ENCODE data around the gene SLC27A1.
A peak's percentile ranks its signal among the peaks of the same experiment; 100 is the strongest.
"Not testable (repeated sequence)": the region's sequence is repeated elsewhere in the genome, so short reads cannot be mapped to it uniquely, and the experiment has no call there.

Gene SLC27A1

DNA sequence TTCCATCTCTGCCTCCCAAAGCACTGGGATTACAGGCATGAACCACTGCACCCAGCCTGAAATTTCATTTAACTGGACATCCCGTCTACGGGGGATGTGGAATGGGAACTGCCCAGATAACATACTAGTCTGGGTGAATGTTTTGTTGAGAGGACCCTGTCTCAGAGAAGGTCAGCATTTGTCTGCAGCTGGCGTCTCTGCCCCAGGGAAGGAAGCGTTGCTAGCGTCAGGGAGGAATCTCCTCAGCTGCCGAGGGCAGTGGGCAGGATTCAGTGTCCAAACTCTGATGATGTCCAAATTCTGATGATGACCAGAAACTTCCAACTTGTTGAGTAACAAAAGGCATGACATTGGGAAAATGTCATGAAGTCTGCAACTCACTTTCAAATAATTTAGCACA, 12.7 kb upstream of the SLC27A1 start:
- DNase-seq (ENCODE audit: low read depth), result no peak

- no peak for DNase-seq (ENCODE audit: low read depth)
Measured at GRCh38 chr19:17458970-17459369, 11.4 kb upstream of the SLC27A1 start.

GRCh38 chr19:17460372-17461230, 9.7 kb upstream of the SLC27A1 start, which contains the start of gene NXNL1:
NXNL1 (minus strand) TSS chr19:17460926; CDS start chr19:17460869, 57 bp downstream.
- DNase-seq (ENCODE audit: low read depth), result no peak

GRCh38 chr19:17466487-17466850, 3.9 kb upstream of the SLC27A1 start:
- DNase-seq (ENCODE audit: low read depth), result no peak

GRCh38 chr19:17467471-17468301, 2.6 kb upstream of the SLC27A1 start:
- DNase-seq (ENCODE audit: low read depth), result no peak

GRCh38 chr19:17468302-17469091, 1.8 kb upstream of the SLC27A1 start:
- no peak for DNase-seq (ENCODE audit: low read depth)

GRCh38 chr19:17469092-17469480, 1.2 kb upstream of the SLC27A1 start:
- no peak for DNase-seq (ENCODE audit: low read depth)

GRCh38 chr19:17469481-17470067, 750 bp upstream of the SLC27A1 start:
- peak; percentile 92 for DNase-seq (ENCODE audit: low read depth)

DNA sequence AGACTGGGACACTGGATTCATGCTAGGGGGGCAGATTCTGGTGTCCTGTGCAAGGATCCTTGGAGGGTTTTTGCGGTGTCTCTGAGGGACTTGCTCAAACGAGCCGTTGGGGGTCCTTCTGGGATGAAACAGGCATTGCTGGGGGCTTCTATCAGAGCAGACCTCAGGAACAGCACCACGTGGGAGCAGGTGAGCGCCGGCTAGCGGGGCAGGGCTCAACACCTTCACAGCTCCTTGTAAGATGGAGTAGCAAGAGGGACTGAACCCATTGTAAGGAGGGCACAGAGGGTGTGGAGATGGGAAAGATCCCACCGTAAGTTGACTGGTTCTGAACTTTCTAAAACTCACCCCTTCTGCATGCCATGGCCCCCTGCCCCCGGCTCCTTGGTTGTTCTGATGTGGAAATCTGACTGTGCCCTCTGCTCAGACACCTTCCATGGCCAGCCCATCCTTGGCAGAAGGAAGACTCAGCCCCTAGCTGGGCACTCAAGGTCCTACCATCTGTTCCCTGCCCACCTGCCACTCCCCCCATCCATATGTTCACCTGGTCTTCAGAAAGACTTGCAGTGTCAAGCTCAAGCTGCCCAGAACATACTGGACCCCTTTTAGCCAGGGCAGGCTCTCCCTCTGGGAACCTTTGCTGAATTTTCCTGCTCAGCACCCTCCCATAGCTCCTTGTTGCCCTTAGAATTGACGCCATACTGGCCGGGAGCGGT, 1.2 kb downstream of the SLC27A1 start:
- DNase-seq (ENCODE audit: low read depth), result no peak

DNA sequence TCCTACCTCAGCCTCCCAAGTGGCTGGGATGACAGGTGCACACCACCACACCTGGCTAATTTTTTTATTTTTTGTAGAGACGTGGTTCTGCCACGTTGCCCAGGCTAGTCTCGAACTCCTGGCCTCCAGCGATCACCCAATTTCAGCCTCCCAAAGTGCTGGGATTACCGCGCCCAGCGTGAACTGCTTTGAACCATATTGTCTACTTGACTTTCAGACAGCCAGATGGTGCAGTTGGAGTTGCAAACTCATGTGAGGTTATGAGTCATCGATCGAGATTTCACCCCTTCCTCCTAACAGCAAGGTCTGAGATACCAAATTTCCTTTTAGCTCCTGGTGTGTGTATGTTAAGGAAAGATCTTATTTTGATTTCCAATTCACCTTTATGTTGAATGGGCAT, 2.7 kb downstream of the SLC27A1 start:
- no peak for DNase-seq (ENCODE audit: low read depth)

GRCh38 chr19:17475011-17475540, 4.8 kb downstream of the SLC27A1 start:
- not testable (repeated sequence) for DNase-seq (ENCODE audit: low read depth)

DNA sequence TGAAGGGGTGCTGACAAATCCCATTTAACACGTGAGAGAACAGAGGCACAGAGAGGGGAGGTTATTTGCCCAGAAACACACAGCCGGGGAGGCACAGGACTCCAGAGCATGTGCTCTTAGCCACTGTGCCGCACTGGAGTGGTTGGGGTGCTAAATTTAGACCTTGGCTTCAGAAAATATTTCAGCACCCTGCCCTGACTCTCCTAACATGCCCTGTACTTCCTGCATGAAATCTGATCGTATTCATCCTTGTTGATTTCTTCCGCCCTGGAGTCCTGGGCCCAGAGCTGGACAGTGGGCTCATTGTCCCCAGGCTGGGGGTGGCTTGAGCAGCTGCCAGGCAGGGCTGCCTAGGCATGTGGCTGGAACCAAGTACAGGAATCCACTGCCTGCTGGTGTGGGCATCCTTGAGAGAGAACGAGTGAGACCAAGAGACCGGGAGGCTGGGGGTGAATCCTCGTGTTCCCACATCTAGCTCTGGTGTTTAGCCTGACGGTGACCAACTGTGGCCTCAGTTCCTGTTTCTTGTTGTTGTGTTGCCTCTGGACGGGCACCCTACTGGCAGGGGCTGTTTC, 5.3 kb downstream of the SLC27A1 start:
- DNase-seq (ENCODE audit: low read depth), result no peak

GRCh38 chr19:17479325-17479791, 9.0 kb downstream of the SLC27A1 start:
- DNase-seq (ENCODE audit: low read depth), result no peak

DNA sequence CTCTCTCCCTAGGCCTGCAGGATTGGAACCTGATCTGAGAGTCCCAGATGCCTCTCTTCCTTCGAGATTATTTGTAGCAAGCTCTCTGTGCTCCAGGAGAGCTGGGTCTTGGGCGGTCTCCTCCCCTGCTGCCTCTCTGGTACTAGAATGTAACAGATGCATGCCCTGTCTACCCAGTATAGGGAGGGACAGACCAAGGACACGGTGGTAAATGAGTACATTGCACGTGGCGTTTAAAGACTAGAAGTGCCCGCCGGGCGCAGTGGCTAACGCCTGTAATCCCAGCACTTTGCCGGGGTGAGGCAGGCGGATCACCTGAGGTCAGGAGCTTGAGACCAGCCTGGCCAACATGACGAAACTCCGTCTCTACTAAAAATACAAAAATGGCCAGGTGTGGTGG, 11.7 kb downstream of the SLC27A1 start:
- DNase-seq (ENCODE audit: low read depth), result no peak

DNA sequence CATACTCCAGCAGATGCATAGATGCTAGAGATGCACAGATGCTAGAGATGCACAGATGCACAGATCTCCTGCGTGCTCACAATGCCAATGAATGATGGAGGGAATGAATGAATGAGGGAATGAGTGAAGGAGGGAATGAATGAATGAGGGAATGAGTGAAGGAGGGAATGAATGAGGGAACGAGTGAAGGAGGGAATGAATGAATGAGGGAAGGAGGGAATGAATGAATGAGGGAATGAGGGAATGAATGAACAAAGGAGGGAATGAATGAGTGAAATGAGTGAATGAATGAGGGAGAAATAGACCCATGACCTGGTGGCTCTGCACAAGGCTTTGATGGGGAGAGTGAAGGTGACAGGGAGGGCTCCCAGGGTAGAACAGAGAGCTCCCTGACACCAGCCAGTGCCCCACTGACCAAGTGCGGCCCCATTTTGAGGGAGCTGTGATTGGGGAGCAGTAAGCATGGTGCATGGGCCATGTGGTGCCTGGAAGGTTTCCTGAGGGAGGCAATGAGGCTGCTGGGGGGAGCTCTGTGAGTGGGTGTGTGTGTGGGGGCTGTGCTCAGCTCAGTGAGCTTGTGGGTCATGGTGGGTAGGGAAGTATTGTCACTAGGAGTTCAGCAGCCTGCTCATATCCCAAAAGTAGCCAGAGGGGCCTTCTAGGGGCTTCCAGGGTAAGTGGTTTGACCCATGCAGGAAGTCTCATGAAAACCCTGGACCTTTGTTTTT, 12.7 kb downstream of the SLC27A1 start:
- no peak for DNase-seq (ENCODE audit: low read depth)

DNA sequence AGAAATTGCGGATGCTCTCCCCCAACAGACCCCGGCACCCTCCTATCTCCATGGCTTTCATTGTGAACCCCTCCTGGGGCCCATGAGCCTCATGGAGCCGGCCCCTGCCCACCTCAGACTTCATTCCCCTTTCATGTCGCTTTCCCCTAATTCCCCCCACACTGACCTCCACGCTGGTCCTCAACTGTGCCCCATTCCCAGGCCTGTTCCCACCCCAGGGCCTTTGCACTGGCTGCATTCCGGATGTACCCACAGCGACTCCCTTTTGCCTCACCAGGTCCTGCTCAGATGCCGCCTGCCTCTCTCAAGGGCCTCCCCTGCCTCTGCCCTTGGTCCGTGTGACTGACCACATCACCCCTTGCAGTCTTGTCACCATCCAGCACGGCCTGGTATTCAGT, 13.3 kb downstream of the SLC27A1 start:
- DNase-seq (ENCODE audit: low read depth), result no peak

GRCh38 chr19:17484520-17485185, 14.3 kb downstream of the SLC27A1 start:
- no peak for DNase-seq (ENCODE audit: low read depth)

DNA sequence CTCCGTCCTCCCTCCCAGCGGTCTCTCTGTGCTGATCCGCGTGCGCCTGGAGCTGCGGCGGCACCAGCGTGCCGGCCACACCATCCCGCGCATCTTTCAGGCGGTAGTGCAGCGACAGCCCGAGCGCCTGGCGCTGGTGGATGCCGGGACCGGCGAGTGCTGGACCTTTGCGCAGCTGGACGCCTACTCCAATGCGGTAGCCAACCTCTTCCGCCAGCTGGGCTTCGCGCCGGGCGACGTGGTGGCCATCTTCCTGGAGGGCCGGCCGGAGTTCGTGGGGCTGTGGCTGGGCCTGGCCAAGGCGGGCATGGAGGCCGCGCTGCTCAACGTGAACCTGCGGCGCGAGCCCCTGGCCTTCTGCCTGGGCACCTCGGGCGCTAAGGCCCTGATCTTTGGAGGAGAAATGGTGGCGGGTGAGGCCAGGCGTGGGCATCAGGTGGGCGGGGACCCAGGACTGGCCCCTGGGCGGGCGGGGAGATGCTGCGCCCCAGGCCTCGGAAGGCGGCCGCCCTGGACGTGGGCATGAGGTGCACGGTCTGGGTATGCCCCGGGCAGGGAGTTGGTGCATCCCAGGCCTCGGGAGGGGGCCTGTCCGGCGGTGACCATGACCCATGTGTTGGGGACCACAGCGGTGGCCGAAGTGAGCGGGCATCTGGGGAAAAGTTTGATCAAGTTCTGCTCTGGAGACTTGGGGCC, 16.4 kb downstream of the SLC27A1 start:
- DNase-seq (ENCODE audit: low read depth), result no peak

Measured in stimulated activated CD4-positive, alpha-beta T cell treated with anti-CD3 and anti-CD28 coated beads, Interleukin-2, amount 100 ng/mL, for 4 hours (primary cell).